ENCODE results near the gene TP53AIP1.

Gene TP53AIP1

GRCh38 chr11:128942817-128943427 is at the start of gene TP53AIP1:
Gene TP53AIP1, minus strand, starts transcription at chr11:128942871. Its CDS starts 5,053 bp downstream, at chr11:128937818.
- no peak for DNase-seq

- DNase-seq, result no peak
Measured at GRCh38 chr11:128988242-128988970, 45.7 kb upstream of the TP53AIP1 start.

GRCh38 chr11:128985880-128986279 is 43.2 kb upstream of the TP53AIP1 start:
- DNase-seq, result no peak

GRCh38 chr11:128983023-128983422 is 40.4 kb upstream of the TP53AIP1 start:
- no peak for DNase-seq

GRCh38 chr11:128981254-128981653 is 38.6 kb upstream of the TP53AIP1 start:
- DNase-seq, result no peak

- no peak for DNase-seq
Measured at GRCh38 chr11:128970598-128971190, 28.0 kb upstream of the TP53AIP1 start.

- DNase-seq, result no peak
Measured at GRCh38 chr11:128968916-128969315, 26.2 kb upstream of the TP53AIP1 start.

GRCh38 chr11:128967578-128967977 is 24.9 kb upstream of the TP53AIP1 start:
- no peak for DNase-seq

GRCh38 chr11:128965485-128965884 is 22.8 kb upstream of the TP53AIP1 start:
- no peak for DNase-seq

GRCh38 chr11:128964463-128964930 is 21.8 kb upstream of the TP53AIP1 start:
- DNase-seq, result no peak

- DNase-seq, result no peak
Measured at GRCh38 chr11:128963744-128964325, 21.2 kb upstream of the TP53AIP1 start.

GRCh38 chr11:128962896-128963295 is 20.2 kb upstream of the TP53AIP1 start:
- no peak for DNase-seq

- DNase-seq, result no peak
Measured at GRCh38 chr11:128961645-128962044, 19.0 kb upstream of the TP53AIP1 start.

- no peak for DNase-seq
Measured at GRCh38 chr11:128957202-128957482, 14.5 kb upstream of the TP53AIP1 start.

- DNase-seq, result no peak
Measured at GRCh38 chr11:128956401-128957201, 13.9 kb upstream of the TP53AIP1 start.

GRCh38 chr11:128955636-128956035 is 13.0 kb upstream of the TP53AIP1 start:
- DNase-seq, result no peak

- no peak for DNase-seq
Measured at GRCh38 chr11:128953151-128953550, 10.5 kb upstream of the TP53AIP1 start.

GRCh38 chr11:128949791-128950454 is 7.3 kb upstream of the TP53AIP1 start:
- DNase-seq, result no peak

GRCh38 chr11:128948583-128948982 is 5.9 kb upstream of the TP53AIP1 start:
- no peak for DNase-seq

GRCh38 chr11:128947773-128948172 is 5.1 kb upstream of the TP53AIP1 start:
- DNase-seq, result no peak

GRCh38 chr11:128946648-128947047 is 4.0 kb upstream of the TP53AIP1 start:
- no peak for DNase-seq

- DNase-seq, result no peak
Measured at GRCh38 chr11:128943428-128943976, 831 bp upstream of the TP53AIP1 start.
